CD4-positive, alpha-beta T cell treated with Interleukin-6 at 100 ng/mL for 8 hours (primary cell): Measurements from ENCODE around the gene KBTBD2.
"Not testable (repeated sequence)": the region's sequence is repeated elsewhere in the genome, so short reads cannot be mapped to it uniquely, and the experiment has no call there.

ENCODE experiments used
- DNase-seq: peaks from one replicate; pipeline ENCODE4 v3.0.0-alpha.2; 2020; ENCODE audit warnings: mixed read lengths, low spot score

KBTBD2 gene

DNA sequence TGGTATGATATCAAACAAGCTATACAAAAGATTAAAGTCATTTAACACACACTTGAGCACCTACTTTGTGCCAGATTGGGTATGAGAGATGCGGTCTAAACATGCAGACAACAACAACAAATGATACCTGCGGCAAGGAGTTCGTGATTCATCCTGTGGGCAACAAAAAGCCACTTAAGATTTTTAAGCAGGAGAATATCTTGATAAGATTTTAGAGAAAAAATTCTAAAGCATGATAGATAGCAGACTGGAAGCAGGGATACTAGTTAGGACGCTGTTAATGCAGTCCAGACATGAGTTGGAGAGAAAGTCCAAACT lies 1.6 kb upstream of the KBTBD2 start:
- peak; percentile 31 for DNase-seq

DNA sequence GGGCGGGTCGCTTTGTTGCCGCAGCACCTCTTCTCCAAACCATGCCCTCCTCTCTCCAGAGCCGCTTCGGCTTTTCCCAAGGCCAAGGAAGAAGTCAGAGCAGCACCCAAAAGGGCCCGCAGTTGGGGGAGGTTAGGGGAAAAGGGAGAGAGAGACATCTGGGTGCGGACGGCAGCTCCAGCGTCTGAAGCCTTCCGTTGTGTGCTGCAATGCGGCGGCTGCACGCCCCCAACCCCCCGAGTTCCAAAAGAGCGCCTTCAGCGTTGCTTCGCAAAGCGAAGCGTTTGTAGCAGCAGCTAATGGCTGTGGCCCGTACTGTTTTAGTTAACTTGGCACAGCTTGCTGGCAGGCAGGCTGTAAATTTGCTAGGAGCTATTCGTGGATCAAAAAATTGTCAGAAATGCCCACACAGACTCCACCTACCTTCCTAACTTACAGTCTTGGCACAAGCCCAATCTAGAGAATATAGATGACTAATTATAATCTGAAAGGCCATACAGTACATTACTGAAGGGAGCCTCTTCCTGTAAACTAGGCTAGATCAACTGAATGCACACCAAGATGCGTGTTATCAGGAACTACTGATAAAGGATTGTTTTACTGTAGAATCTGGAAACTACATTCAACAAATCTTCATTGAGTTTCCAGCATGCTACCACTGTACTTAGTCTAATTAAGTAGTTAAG lies 1.1 kb upstream of the KBTBD2 start:
- DNase-seq = peak; percentile 59

DNA sequence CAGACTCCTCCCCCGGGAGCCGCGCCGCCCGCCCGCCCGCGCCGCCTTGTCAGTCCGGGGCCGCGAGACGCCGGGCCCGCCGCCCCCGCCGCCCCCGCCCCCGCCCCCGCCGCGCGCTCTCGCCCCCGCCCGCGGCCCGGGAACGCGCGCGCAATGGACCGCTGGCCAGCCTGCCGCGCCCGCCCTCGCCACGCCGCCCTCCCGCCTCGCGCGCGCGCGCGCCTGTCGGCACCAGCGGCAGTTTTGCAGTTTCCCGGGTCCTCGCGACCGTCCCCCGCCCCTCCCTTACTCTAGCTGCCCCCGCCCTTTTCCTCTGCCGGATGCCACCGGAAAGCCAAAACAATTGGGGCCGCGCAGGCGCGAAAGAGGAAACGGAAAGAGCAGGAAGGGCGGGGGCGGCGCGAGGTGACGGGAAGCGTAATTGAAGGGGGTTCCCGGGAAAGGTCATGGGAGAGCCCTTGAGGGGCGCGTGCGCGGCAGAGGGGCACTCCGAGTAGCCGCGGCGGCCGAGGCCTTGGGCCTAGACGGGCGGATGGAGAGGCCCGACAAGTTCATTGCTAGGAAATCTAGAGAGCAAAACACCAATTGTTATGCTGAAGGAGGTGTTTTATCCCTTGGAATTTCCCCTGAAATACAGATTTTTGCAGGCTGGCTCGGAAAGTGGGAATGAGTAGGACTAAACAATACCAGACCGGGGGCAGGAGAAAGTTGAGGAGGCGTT lies 400 bp upstream of the KBTBD2 start:
- peak; percentile 97 for DNase-seq

DNA sequence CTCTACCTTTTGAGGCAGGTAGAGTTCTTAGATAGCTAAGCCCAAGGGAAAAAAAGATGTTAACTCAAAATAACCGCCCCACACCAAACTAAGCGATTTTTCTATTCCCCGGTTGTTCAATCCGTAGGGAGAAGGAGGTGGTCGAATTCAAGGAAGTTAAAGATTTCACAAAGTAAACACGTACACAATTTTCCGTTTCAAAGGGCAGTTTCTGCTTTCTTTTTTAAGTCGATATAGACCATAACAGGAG lies 842 bp downstream of the KBTBD2 start:
- DNase-seq = no peak

DNA sequence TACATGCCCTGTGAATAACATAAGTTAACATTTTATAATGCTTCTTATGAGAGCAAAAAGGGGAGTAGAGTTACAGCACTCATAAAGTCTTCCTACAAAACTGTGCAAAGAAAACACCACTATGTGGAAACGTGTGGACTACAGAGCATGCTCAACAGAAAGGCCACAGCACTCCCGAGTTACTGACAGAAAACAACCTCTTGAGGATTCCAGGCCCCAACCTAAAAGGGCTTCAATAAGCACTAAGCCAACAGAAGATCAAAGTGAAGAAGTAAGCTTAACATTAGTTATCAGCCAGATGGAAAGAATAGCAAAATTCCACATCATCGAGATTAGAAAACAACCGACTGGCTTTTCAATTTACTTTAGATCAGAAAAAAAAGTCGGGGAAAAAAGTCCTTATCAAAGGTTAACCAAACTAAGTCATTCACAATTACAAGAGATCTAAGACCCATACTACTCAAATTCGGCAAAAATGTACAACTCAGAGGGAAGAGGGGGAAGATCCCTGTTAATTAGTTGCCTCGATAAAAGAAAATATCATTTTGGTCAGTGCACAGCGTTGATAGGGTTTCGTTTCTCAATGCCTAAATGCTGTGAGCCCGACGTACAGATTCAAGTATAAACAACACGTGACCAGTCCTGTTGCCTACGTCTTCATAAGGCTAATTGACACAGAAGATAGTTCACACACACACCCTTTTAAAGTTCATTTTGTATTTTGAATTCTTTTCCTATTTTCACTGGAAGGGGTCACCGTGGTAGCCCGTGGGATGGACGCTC lies 1.4 kb downstream of the KBTBD2 start:
- DNase-seq = peak; percentile 56

DNA sequence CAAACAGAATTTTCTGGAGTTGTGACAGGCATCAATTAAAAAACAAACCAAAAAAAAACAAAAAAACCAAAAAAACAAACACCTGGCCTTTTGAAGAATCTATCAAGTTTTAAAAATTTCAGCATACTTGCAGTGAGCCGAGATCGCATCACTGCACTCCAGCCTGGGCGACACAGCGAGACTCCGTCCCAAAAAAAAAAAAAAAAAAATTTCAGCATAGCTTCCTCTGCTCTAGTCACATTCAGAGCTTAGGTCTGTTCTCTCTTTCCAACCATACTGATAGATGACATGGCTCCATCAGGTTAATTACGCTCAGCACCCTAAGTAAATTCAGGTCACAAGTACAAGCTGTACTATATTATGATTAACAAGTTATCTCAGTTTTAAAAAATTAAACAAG lies 3.1 kb downstream of the KBTBD2 start:
- no peak for DNase-seq

DNA sequence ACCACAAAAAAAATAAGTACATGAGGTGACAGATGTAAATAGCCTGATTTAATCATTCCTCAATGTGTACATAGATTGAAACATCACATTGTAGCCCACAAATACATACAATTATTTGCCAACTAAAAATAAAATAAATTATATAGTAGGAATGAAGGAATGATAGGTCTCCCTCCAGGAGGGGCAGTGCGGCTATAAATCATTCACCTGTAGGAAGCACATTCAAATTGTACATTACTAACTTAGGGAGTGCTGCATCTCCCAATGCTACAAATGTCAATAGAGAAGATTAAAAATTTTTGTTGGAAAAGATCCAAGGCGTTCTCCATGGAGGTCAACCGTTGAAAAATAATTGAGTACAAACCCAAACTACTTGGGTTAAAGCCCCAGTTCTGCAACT lies 4.2 kb downstream of the KBTBD2 start:
- DNase-seq = no peak

DNA sequence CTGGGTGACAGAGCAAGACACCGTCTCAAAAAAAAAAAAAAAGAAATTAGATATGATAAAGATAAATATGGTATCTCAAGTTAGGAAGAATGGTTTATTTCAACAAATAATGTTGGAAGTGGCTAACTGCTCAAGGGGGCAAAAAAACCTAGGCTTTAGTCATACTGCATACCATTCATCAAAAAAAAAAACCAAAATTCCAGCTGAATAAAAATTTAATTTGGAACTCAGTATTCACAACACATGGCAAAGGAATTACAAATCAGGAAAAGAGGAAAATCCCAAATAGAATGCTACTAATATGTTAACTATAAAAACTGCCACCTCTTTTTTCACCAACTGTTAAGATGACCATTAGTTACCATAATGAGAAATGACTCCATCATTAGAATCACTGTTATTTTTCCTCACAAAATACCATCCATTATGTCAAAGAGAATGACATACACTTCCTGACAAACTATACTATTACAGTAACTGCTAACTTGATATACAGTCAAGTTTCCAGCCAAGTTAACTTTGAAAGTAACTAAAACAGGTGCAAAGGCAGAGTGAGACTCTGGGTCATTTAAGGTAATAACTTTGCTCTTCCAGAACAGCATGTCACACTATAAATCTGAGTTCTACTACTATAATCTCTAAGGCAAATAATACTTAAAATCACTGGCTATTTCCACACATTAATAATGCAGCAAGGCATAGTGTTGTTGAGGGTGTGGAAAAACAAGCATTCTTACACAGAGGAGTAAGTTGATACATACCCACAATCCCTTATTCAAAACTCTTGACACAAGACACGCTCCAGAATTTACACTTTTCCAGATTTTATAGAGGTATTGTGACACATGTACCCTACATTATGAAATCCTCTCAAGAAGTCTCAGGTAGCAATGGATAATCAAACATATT lies 10.2 kb downstream of the KBTBD2 start:
- no peak for DNase-seq

DNA sequence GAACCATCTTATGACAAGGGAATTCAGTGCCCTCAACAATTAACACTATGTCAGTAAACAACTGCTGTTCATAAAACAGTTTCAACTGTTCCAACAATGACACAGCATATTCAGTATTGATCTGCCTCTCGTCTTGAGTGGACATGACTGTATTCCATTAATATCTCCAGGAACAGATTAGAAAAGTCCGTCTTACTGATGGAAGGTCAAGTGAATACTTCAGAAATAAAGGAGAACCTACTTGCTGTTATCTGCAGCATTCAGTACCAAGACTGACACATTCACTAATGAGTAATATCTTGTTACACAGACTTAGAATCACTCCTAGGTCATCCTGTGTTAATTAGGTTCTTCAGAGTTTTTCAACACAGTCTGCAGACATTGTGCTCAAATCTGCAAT lies 12.1 kb downstream of the KBTBD2 start:
- no peak for DNase-seq

DNA sequence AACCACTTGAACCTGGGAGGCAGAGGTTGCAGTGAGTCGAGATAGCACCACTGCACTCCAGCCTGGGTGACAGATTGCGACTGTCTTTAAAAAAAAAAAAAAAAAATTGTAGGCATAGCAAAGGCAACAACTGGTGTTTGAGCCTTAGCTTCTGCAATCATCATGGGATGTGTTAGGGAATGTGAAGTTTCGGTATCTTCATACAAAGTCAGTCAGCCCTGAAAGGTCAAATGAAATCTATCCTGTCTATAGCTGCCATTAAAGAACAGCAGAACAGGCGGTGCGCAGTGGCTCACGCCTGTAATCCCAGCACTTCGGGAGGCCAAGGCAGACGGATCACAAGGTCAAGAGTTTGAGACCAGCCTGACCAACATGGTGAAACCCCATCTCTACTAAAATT lies 13.5 kb downstream of the KBTBD2 start:
- DNase-seq = not testable (repeated sequence)

DNA sequence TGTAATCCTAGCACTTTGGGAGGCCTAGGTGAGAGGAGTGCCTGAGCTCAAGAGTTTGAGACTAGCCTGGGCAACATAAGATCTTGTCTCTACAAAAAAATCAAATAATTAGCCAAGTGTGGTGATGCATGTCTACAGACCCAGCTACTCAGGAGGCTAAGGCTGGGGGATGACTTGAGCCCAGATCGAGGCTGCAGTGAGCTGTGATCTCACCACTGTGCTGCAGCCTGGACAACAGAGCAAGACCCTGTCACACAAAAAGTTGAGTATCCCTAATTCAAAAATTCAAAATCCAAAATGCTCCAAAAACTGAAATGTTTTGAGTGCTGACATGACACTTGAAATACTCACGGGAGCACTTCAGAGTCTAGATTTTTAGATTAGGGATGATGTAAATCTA lies 19.1 kb downstream of the KBTBD2 start:
- no peak for DNase-seq

DNA sequence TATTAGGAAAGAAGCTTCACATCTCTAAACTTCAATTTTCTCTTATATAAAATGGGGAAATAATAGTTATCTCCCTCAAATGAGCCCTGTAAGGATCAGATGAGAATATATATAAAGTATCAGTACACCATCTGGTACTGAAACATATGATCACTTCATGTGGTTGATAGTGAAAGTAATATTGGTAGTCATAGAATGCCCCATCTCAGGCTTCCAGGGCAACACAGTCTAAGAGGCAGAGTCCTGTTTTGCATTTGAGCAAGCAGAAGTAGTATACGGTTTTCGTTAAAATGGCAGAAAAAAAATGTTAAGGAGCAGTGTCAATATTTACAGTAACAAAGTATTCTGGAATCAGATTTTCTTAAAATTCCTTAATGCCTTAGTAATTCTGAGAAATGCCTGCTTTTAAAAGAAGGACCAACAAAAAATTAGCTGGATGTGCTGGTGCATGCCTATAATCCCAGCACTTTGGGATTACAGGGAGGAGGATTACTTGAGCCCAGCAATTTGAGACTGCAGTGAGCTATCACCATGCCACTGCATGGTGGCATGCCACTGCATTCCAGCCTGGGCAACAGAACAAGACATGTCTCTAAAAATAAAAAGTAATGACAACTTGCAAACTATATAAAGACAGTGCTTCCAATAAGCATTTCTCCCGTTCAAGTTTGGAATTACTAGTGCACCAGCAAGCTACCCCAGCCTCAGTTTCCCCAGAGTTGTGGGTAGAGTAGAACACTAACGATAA lies 19.8 kb downstream of the KBTBD2 start:
- no peak for DNase-seq

DNA sequence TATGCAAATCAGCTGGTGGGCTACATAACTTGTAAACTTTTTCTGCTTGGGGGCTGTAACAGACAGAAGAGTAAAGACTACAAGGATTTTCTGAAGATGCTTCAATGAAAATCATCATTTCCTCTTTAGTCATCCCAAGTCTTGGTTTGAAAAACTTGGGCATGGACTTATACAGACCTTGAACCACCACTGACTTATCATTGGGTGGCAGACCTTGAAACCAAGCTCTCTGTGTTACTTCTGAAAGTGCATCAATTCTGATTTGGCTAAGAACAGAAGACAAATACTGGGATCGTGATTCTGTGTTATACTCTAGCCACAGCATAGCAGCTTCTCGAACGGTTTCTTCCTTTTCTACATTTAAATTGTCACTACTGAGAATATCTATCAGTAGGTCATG lies 21.3 kb downstream of the KBTBD2 start:
- no peak for DNase-seq

DNA sequence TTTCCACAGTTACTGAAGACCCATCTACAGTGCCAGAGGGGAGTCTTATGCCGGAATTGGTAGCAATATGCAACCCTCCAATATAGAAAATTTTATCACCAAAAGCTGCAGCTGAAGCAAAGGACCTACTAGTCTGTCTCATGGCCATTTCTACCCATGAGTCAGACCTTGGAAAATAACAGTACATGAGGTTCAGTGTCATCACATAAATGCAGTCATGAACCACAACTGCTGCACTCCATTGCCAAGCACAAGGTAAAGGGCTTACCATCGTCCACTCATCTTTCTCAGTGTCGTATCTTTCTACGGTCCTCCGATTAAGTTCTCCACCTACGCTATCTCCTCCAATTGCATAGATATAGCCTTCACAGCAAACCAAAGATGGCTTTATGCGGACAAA lies 21.8 kb downstream of the KBTBD2 start:
- DNase-seq = no peak

DNA sequence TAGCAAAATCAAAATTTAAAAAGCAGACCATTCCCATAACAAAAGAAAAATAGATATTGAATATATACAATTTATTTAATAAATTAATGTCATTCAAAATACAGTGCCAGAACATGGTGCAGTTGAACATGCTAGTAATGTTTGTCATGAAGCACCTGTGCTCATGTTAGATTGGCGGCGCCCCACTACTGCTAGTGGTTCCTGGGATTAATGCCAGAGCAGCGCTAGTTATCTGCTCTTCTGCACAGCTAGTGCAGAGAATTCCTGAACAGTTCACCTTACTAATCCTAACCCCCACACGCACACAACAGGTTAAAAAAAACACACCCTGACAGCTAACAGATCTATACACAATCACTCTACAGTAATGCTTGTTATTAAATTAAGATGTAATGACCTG lies 23.4 kb downstream of the KBTBD2 start:
- DNase-seq = no peak

DNA sequence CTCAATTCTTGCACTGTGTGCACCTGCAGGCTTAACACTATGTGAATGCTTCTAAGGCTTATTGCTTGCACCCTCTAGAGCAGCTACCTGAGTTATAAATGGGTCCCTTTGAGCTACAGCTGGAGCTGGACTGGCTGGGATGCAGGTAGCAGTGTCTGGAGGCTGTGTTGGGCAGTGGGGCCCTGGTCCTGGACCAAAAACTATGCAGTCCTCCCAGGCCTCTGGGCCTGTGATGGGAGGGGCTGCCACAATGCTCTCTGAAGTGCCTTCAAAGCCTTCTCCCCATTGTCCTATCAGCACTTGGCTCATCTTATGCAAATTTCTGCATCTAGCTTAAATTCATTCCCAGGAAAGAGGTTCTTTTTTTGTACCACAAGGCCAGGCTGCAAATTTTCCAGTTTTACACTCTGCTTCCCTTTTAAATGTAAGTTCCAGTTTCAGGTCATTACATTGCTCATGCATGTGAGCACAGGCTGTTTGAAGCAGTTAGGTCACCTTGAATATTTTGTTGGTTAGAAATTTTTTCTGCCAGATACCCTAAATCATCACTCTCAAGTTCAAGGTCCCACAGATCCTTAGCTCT lies 26.0 kb downstream of the KBTBD2 start:
- no peak for DNase-seq

DNA sequence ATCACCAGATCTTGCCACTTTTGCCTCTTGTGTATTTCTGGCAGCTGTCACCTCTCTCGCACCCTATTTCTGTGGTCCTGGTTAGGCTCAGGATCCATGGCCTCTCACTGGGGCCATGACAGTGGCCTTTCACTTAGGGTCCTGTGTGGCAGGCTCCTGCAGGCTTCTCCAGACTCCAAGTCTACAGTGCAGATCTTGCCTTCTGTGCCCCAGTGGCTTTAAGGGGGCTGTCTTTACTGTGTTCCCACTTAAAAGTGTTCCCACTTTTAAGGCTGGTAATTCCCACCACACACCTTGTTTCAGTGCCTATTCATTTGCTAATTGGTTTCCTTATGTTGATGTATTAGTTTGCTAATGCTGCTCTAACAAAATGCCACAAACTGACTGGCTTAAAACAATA lies 27.7 kb downstream of the KBTBD2 start:
- not testable (repeated sequence) for DNase-seq

DNA sequence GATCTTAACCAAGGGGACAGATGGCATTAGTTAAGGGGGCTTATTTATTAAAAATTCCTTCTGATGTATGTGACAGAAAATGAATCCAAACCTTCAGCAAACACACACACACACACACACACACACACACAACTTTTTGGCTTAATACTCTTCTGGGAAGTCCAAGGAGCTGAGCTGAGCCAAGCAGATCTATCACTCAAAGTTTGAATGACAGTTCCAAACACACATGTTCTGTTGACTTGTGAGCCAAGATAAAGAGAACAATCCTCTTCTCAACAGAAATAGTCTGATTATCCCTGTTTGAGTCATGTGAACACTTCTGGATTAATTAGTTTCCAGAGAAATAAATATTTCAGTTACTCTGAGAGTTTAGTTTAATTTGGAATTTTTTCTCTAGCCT lies 31.5 kb downstream of the KBTBD2 start:
- DNase-seq = no peak

DNA sequence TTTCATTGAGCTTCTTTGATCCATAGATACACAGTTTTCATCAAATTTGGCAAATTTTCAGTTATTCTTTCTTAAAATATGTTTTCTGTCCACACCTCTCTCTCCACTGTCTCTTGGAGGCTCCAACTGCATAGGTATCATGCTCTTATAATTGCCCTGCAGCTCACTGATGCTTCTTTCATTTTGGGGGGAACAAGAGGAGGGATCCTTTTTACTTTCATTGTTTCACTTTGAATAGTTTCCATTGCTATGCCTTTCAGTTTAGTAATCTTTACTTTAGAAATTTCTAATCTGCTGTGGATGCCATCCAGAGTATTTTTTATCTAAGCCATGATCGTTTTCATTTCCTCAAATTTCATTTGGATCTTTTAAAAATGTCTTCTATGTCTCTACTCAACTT lies 32.9 kb downstream of the KBTBD2 start:
- DNase-seq = no peak

DNA sequence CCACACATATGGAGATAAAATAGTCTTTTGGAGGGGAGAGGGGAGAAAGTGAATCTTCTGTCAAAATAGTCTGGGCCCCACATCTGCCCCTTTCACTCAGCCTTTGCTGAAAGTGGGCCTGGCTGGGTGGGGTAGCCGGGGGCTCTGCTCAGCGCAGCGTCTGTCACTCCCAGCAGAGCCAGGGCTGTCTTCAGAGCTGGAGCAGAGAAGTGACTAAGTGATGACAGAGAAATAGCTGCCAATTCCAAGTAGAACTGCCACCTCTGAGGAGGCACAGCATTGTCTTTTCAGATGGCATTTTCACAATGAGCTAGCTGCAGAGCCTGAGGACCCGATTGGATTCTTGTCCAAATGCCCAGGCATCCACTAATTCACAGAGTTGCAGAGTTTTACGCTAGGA lies 34.5 kb downstream of the KBTBD2 start:
- not testable (repeated sequence) for DNase-seq
